H1 (cell line): Measurements from ENCODE around the gene MRPS17. TPM values are rescaled to one million over a fixed set of nuclear protein-coding genes. Genes with fewer than 3 reads are reported as not detected.
A peak's percentile ranks its signal among the peaks of the same experiment; 100 is the strongest.

ENCODE experiments used
- CTCF ChIA-PET: fragments of 300-600 bp; sonication (Branson Sonifier 250); formaldehyde crosslinking; loops from one replicate; lab custom pipeline; 2021; ENCODE audit not compliant: partially characterized antibody; lab: Charles Lee
- POLR2A ChIA-PET: fragments of 300-600 bp; sonication (Branson Sonifier 250); formaldehyde crosslinking; loops from one replicate; lab custom pipeline; 2021; ENCODE audit warnings: inconsistent platforms; ENCODE audit not compliant: partially characterized antibody; lab: Charles Lee
- DNase-seq, 2 experiments: peaks; one replicate each; pipeline versions ENCODE4 v3.0.0 to v3.0.0-alpha.2; 2010 to 2022; ENCODE audit warnings: low spot score in 2 of 2, low read depth in 1 of 2, mixed read lengths in 1 of 2
- FAIRE-seq: peaks from 2 replicates; lab custom pipeline; 2011; peaks lifted over from hg19 to GRCh38; lab: Jason Lieb, UNC
- H2AFZ ChIP-seq: 2 replicates; pipeline ENCODE4 v1.8.1; 2012; ENCODE audit warnings: low read length, inconsistent platforms
- H2AK5ac ChIP-seq: 2 replicates; pipeline ENCODE4 v1.6.1; 2013; ENCODE audit warnings: low read depth, low read length
- H2BK120ac ChIP-seq: replicated peaks from 2 replicates; pipeline ENCODE3; 2013; ENCODE audit warnings: low read depth, low read length, inconsistent platforms
- H2BK12ac ChIP-seq: 2 replicates; pipeline ENCODE4 v1.6.1; 2013; ENCODE audit warnings: low read depth, low read length
- H2BK15ac ChIP-seq: 2 replicates; pipeline ENCODE4 v1.6.1; 2013; ENCODE audit warnings: low read length
- H2BK20ac ChIP-seq: 2 replicates; pipeline ENCODE4 v1.6.1; 2013; ENCODE audit warnings: low read length
- H2BK5ac ChIP-seq: 2 replicates; pipeline ENCODE4 v1.6.1; 2013; ENCODE audit warnings: low read depth, low read length
- H3K14ac ChIP-seq: 2 replicates; pipeline ENCODE4 v1.6.1; 2013; ENCODE audit warnings: inconsistent platforms; ENCODE audit not compliant: insufficient read length
- H3K18ac ChIP-seq: 2 replicates; pipeline ENCODE4 v1.6.1; 2013; ENCODE audit warnings: low read length; ENCODE audit errors: extremely low read depth
- H3K23ac ChIP-seq: 2 replicates; pipeline ENCODE4 v1.6.1; 2013; ENCODE audit warnings: inconsistent platforms; ENCODE audit not compliant: insufficient read length
- H3K23me2 ChIP-seq: 2 replicates; pipeline ENCODE4 v1.6.1; 2013; ENCODE audit warnings: low read depth, low read length
- H3K27ac ChIP-seq: 2 replicates; pipeline ENCODE4 v1.6.1; 2011; ENCODE audit warnings: low read depth, low read length, inconsistent platforms
- H3K27me3 ChIP-seq, 4 experiments: replicated peaks in 1 of 4; 1 replicate in 1 of 4; 2 replicates in 3 of 4; pipeline versions ENCODE4 v1.6.1 to v1.8.1; 2011 to 2013; ENCODE audit warnings: low read length in 3 of 4, mild to moderate bottlenecking in 3 of 4, inconsistent platforms in 2 of 4, mixed read lengths in 2 of 4, moderate library complexity in 1 of 4; ENCODE audit not compliant: control insufficient read depth in 3 of 4, insufficient read depth in 3 of 4; ENCODE audit errors: extremely low read depth in 1 of 4
- H3K36me3 ChIP-seq, 4 experiments: 2 replicates each; pipeline versions ENCODE4 v1.6.1 to v1.8.1; 2011 to 2013; ENCODE audit warnings: mild to moderate bottlenecking in 4 of 4, low read length in 3 of 4, moderate library complexity in 2 of 4, control low read depth in 1 of 4, inconsistent platforms in 1 of 4; ENCODE audit not compliant: insufficient read depth in 4 of 4, control insufficient read depth in 2 of 4
- H3K4ac ChIP-seq: replicated peaks from 2 replicates; pipeline ENCODE3; 2013; ENCODE audit warnings: low read length, low read depth, mixed read lengths, inconsistent platforms; ENCODE audit not compliant: insufficient read length
- H3K4me1 ChIP-seq, 4 experiments: replicated peaks in 1 of 4; 1 replicate in 1 of 4; 2 replicates in 3 of 4; pipeline versions ENCODE4 v1.6.1 to v1.8.1; 2011 to 2013; ENCODE audit warnings: low read length in 3 of 4, inconsistent platforms in 2 of 4, mixed read lengths in 1 of 4; ENCODE audit not compliant: insufficient read depth in 4 of 4, control insufficient read depth in 3 of 4
- H3K4me2 ChIP-seq, 2 experiments: 2 replicates each; pipeline versions ENCODE4 v1.6.1 to v1.8.1; 2011 to 2013; ENCODE audit warnings: low read depth in 2 of 2, low read length in 2 of 2, control low read depth in 1 of 2, inconsistent platforms in 1 of 2, mild to moderate bottlenecking in 1 of 2; ENCODE audit not compliant: insufficient read depth in 1 of 2
- H3K4me3 ChIP-seq, 4 experiments: fragments of 200-600, 300-600 bp in 1 of 4; sonication (generic), shearing (Covaris generic), sonication (Bioruptor Twin) in 1 of 4; 2 replicates each; pipeline versions ENCODE4 v1.5.1 to v1.8.1; 2011 to 2016; ENCODE audit warnings: low read length in 4 of 4, low read depth in 3 of 4, control low read depth in 2 of 4, inconsistent platforms in 2 of 4, mild to moderate bottlenecking in 2 of 4, mixed read lengths in 1 of 4, moderate library complexity in 1 of 4; ENCODE audit not compliant: insufficient read depth in 2 of 4; ENCODE audit errors: extremely low read depth in 1 of 4
- H3K56ac ChIP-seq: replicated peaks from 2 replicates; pipeline ENCODE3; 2013; ENCODE audit warnings: low read depth, mild to moderate bottlenecking, mixed read lengths, low read length, inconsistent platforms; ENCODE audit not compliant: insufficient read length
- H3K79me1 ChIP-seq: 2 replicates; pipeline ENCODE4 v1.6.1; 2013; ENCODE audit warnings: low read depth, low read length, control low read depth
- H3K79me2 ChIP-seq, 2 experiments: 2 replicates each; pipeline versions ENCODE4 v1.6.1 to v1.8.1; 2012 to 2013; ENCODE audit warnings: low read length in 2 of 2, mild to moderate bottlenecking in 2 of 2, inconsistent platforms in 1 of 2; ENCODE audit not compliant: insufficient read depth in 2 of 2, control insufficient read depth in 1 of 2
- H3K9ac ChIP-seq, 4 experiments: replicated peaks in 1 of 4; 1 replicate in 1 of 4; 2 replicates in 3 of 4; pipeline versions ENCODE4 v1.6.1 to v1.8.1; 2011 to 2013; ENCODE audit warnings: low read depth in 3 of 4, low read length in 3 of 4, control low read depth in 2 of 4, mild to moderate bottlenecking in 2 of 4, moderate library complexity in 2 of 4, inconsistent platforms in 1 of 4; ENCODE audit errors: extremely low read depth in 1 of 4
- H3K9me3 ChIP-seq, 2 experiments: 2 replicates each; pipeline versions ENCODE4 v1.6.1 to v1.8.1; 2012 to 2013; ENCODE audit warnings: mild to moderate bottlenecking in 2 of 2, moderate library complexity in 2 of 2, control low read depth in 1 of 2, inconsistent platforms in 1 of 2, low read depth in 1 of 2, low read length in 1 of 2, mixed read lengths in 1 of 2; ENCODE audit not compliant: insufficient read depth in 2 of 2
- H4K20me1 ChIP-seq, 2 experiments: replicated peaks in 1 of 2; 2 replicates each; pipeline versions ENCODE3 to v1.8.1; 2011 to 2013; ENCODE audit warnings: inconsistent platforms in 2 of 2, low read length in 2 of 2, mild to moderate bottlenecking in 1 of 2; ENCODE audit not compliant: insufficient read depth in 2 of 2, control insufficient read depth in 1 of 2
- H4K5ac ChIP-seq: 2 replicates; pipeline ENCODE4 v1.6.1; 2013; ENCODE audit warnings: low read length, low read depth, mixed read lengths, inconsistent platforms; ENCODE audit not compliant: insufficient read length
- H4K8ac ChIP-seq: 2 replicates; pipeline ENCODE4 v1.8.0; 2013; ENCODE audit warnings: mild to moderate bottlenecking, moderate library complexity, low read length, inconsistent platforms; ENCODE audit not compliant: insufficient read depth; ENCODE audit errors: extremely low read depth
- H4K91ac ChIP-seq: replicated peaks from 2 replicates; pipeline ENCODE3; 2013; ENCODE audit warnings: low read length, mixed read lengths, inconsistent platforms; ENCODE audit not compliant: insufficient read length
- CTBP2 ChIP-seq: IDR thresholded peaks from 2 replicates; pipeline ENCODE4 v1.7.0; 2011; ENCODE audit warnings: borderline replicate concordance, mild to moderate bottlenecking, moderate library complexity, mixed read lengths, low read length; ENCODE audit not compliant: insufficient read depth, insufficient read length
- SP1 ChIP-seq: IDR thresholded peaks from 2 replicates; pipeline ENCODE4 v1.6.1; 2011; ENCODE audit warnings: low read depth, low read length
- WGBS, 2 experiments: shearing (Covaris generic) in 1 of 2; methylation state at CpG; one replicate each; pipeline versions ENCODE4 v1.1.6 to v1.1.7; 2013 to 2015; ENCODE audit warnings: low lambda C conversion rate in 2 of 2, mixed read lengths in 2 of 2, inconsistent platforms in 1 of 2, low coverage in 1 of 2, missing lambda C conversion rate in 1 of 2; ENCODE audit not compliant: insufficient replicate concordance in 2 of 2, insufficient coverage in 1 of 2, insufficient read length in 1 of 2; ENCODE audit errors: extremely low coverage in 1 of 2, missing lambda C conversion rate in 1 of 2; 5-methylcytosine and 5-hydroxymethylcytosine counted together
- polyA plus RNA-seq, 7 experiments: library from polyadenylated mRNA; depleted of rRNA in 3 of 7; stranded (reverse) in 5 of 7; unstranded in 2 of 7; fragments of >200 nt in 5 of 7; fragments of 200-250 nt in 2 of 7; gene quantifications; 1 replicate in 5 of 7; 2 replicates in 1 of 7; 4 replicates in 1 of 7; pipeline versions ENCODE4 v1.2.1 to v1.2.3, GENCODE V29; 2011 to 2013; ENCODE audit warnings: missing spikeins in 2 of 7, mixed read lengths in 2 of 7
- total RNA-seq: library from RNA; stranded (reverse); fragmentation: NEBNext Ultra II Directional; extraction: Animal tissue kit (Norgen Biotek cat#: 25700); gene quantifications from 2 replicates; pipeline ENCODE4 v1.2.1, GENCODE V29; 2021

Gene MRPS17
- total and polyA plus RNA-seq, 2 of the 8 experiments (the other 6 are each of a cell fraction or from before 2014, with no cell fraction given): 15.8 to 27.3 TPM

GRCh38 chr7:55957190-55957589 is 5.5 kb downstream of the MRPS17 start:
- POLR2A ChIA-PET: interaction anchor here (1.0 to 3.9 kb wide), 3 partner anchors 7 to 94 kb away, joined by 4 to 23 read pairs (median 5); partner anchors contain the start of genes CCT6A, NIPSNAP2 and PSPH
- CTCF ChIA-PET: interaction anchor here (0.6 kb wide), 1 partner anchor 537 kb away, joined by 3 read pairs; no protein-coding TSS in a partner anchor

More at GRCh38 chr7:55957190-55957589, 5.5 kb downstream of the MRPS17 start:
- Histone ChIP-seq H3K27me3 (no peaks in the 10 kb centered on the region), H3K79me1 (no peaks in the 10 kb centered on the region; the same call in 1 of the 2 replicates), H3K36me3 (peaks cover 8 to 14% (median 10%) of the 10 kb centered on the region in 4 experiments; a peak in 6 of 8 replicates), H3K27ac (no peak overlapping the region), H4K8ac (peak overlapping the region; percentile 35; the same call in 1 of the 2 replicates), H3K23me2 (no peaks in the 10 kb centered on the region), H2BK5ac (no peak overlapping the region), H4K91ac (no peak overlapping the region), H3K9ac (no peak overlapping the region), H3K56ac (no peak overlapping the region), H4K5ac (no peak overlapping the region), H2BK120ac (no peak overlapping the region), H2BK15ac (no peak overlapping the region), H3K4me1 (no peaks in the 10 kb centered on the region), H3K4ac (no peak overlapping the region), H3K18ac (no peak overlapping the region), H3K14ac (no peak overlapping the region), H2AFZ (no peak overlapping the region), H2BK20ac (no peak overlapping the region), H3K4me3 (no peak overlapping the region), H3K9me3 (no peaks in the 10 kb centered on the region), H3K4me2 (no peak overlapping the region), H4K20me1 (peaks cover 0 to 4% of the 10 kb centered on the region in 2 experiments), H2AK5ac (no peak overlapping the region), H2BK12ac (no peak overlapping the region), H3K23ac (no peak overlapping the region), H3K79me2 (peaks cover 0 to 9% of the 10 kb centered on the region in 2 experiments; a peak in 3 of 4 replicates)
- FAIRE-seq (no peak), DNase-seq (no peak)
- 96% methylated on average over 4 of the region's 4 CpGs; no CpG with 5 or more reads in 1 of the 2 experiments for WGBS, 2 experiments
- TF ChIP-seq CTBP2 (no peak), SP1 (no peak)
